Measurements from ENCODE around the gene GGT6.

The GGT6 gene

GRCh38 chr17:4562015-4562969, 1.9 kb upstream of the GGT6 start:
- DNase-seq (ENCODE audit: low read depth), result peak; percentile 32
- no peak for TF ChIP-seq CTCF (conservative IDR thresholded peaks at IDR 0.05; ENCODE audit: low read length)
- no peak overlapping the region for H3K4me3 ChIP-seq (ENCODE audit: low read length)

GRCh38 chr17:4560837-4561256, 470 bp upstream of the GGT6 start:
- no peak overlapping the region for H3K4me3 ChIP-seq (ENCODE audit: low read length)
- no peak for TF ChIP-seq CTCF (conservative IDR thresholded peaks at IDR 0.05; ENCODE audit: low read length)
- DNase-seq (ENCODE audit: low read depth), result peak; percentile 20

- DNase-seq (ENCODE audit: low read depth), result no peak
- TF ChIP-seq CTCF (conservative IDR thresholded peaks at IDR 0.05; ENCODE audit: low read length), result no peak
- H3K4me3 ChIP-seq (ENCODE audit: low read length), result no peak overlapping the region
These were observed 411 bp downstream of the GGT6 start for GRCh38 chr17:4559966-4560365.

GRCh38 chr17:4559139-4559791, 1.1 kb downstream of the GGT6 start:
- no peak for DNase-seq (ENCODE audit: low read depth)
- H3K4me3 ChIP-seq (ENCODE audit: low read length), result no peak overlapping the region
- no peak for TF ChIP-seq CTCF (conservative IDR thresholded peaks at IDR 0.05; ENCODE audit: low read length)

- DNase-seq (ENCODE audit: low read depth), result no peak
- H3K4me3 ChIP-seq (ENCODE audit: low read length), result no peak overlapping the region
- no peak for TF ChIP-seq CTCF (conservative IDR thresholded peaks at IDR 0.05; ENCODE audit: low read length)
These were observed 1.9 kb downstream of the GGT6 start for GRCh38 chr17:4558347-4558971.

GRCh38 chr17:4557626-4558346, 2.6 kb downstream of the GGT6 start:
- TF ChIP-seq CTCF (conservative IDR thresholded peaks at IDR 0.05; ENCODE audit: low read length), result no peak
- no peak overlapping the region for H3K4me3 ChIP-seq (ENCODE audit: low read length)
- no peak for DNase-seq (ENCODE audit: low read depth)
